HCT116 (cell line): ENCODE results near the gene FAM193A.

ENCODE experiments used
- TF ChIP-seq, protein P1 (sequence below), 3 experiments: fragments of 200-600 bp in 1 of 3; sonication (generic) in 1 of 3; IDR thresholded peaks in 2 of 3; conservative IDR thresholded peaks in 1 of 3; 2 replicates each; pipeline ENCODE4 v1.5.1; 2012 to 2017; ENCODE audit warnings: low read depth in 2 of 3, low read length in 2 of 3, antibody characterized with exemption in 1 of 3, borderline replicate concordance in 1 of 3, control low read depth in 1 of 3, mild to moderate bottlenecking in 1 of 3, mixed read lengths in 1 of 3, mixed run types in 1 of 3, moderate library complexity in 1 of 3; ENCODE audit not compliant: insufficient read depth in 1 of 3
- TF ChIP-seq, protein P2 (sequence below): IDR thresholded peaks from 2 replicates; pipeline ENCODE4 v1.6.1; 2011; ENCODE audit warnings: mild to moderate bottlenecking, low read length, moderate library complexity; ENCODE audit not compliant: insufficient replicate concordance; ENCODE audit errors: extremely low read depth

DNA sequence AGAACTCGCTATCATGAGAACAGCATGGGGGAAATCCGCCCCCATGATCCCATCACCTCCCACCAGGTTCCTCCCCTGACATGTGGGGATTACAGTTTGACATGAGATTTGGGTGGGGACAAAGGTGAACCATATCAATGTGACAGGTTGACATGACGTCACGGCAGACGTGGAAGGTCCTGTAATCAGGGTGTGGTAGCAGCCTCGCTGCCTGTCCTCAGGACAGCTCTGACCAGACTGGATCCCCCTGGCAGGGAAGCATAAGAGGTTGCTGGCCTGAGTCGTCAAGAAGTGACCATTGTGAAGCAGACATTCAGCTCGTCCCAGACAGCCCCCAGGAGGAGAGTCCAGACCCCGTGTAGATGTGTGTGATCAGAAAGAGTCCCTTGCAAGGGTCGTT lies 115.1 kb downstream of the FAM193A start:
- TF ChIP-seq, protein P1, sequence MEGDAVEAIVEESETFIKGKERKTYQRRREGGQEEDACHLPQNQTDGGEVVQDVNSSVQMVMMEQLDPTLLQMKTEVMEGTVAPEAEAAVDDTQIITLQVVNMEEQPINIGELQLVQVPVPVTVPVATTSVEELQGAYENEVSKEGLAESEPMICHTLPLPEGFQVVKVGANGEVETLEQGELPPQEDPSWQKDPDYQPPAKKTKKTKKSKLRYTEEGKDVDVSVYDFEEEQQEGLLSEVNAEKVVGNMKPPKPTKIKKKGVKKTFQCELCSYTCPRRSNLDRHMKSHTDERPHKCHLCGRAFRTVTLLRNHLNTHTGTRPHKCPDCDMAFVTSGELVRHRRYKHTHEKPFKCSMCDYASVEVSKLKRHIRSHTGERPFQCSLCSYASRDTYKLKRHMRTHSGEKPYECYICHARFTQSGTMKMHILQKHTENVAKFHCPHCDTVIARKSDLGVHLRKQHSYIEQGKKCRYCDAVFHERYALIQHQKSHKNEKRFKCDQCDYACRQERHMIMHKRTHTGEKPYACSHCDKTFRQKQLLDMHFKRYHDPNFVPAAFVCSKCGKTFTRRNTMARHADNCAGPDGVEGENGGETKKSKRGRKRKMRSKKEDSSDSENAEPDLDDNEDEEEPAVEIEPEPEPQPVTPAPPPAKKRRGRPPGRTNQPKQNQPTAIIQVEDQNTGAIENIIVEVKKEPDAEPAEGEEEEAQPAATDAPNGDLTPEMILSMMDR (IDR thresholded peaks at IDR 0.05 in 2 of 3, conservative IDR thresholded peaks at IDR 0.05 in 1 of 3; ENCODE audit: borderline replicate concordance in 1 of 3, insufficient read depth in 1 of 3, low read depth in 2 of 3, low read length in 2 of 3), result no peak
- TF ChIP-seq, protein P2, sequence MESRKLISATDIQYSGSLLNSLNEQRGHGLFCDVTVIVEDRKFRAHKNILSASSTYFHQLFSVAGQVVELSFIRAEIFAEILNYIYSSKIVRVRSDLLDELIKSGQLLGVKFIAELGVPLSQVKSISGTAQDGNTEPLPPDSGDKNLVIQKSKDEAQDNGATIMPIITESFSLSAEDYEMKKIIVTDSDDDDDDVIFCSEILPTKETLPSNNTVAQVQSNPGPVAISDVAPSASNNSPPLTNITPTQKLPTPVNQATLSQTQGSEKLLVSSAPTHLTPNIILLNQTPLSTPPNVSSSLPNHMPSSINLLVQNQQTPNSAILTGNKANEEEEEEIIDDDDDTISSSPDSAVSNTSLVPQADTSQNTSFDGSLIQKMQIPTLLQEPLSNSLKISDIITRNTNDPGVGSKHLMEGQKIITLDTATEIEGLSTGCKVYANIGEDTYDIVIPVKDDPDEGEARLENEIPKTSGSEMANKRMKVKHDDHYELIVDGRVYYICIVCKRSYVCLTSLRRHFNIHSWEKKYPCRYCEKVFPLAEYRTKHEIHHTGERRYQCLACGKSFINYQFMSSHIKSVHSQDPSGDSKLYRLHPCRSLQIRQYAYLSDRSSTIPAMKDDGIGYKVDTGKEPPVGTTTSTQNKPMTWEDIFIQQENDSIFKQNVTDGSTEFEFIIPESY, result no peak
